H1 (cell line): ENCODE data around the gene LDAH. TPM values are rescaled to one million over a fixed set of nuclear protein-coding genes. Genes with fewer than 3 reads are reported as not detected.
A peak's percentile ranks its signal among the peaks of the same experiment; 100 is the strongest.

Experiments used
- CTCF ChIA-PET: fragments of 300-600 bp; sonication (Branson Sonifier 250); formaldehyde crosslinking; loops from one replicate; lab custom pipeline; 2021; ENCODE audit not compliant: partially characterized antibody; lab: Charles Lee
- POLR2A ChIA-PET: fragments of 300-600 bp; sonication (Branson Sonifier 250); formaldehyde crosslinking; loops from one replicate; lab custom pipeline; 2021; ENCODE audit warnings: inconsistent platforms; ENCODE audit not compliant: partially characterized antibody; lab: Charles Lee
- DNase-seq, 2 experiments: peaks; one replicate each; pipeline versions ENCODE4 v3.0.0 to v3.0.0-alpha.2; 2010 to 2022; ENCODE audit warnings: low spot score in 2 of 2, low read depth in 1 of 2, mixed read lengths in 1 of 2
- FAIRE-seq: peaks from 2 replicates; lab custom pipeline; 2011; peaks lifted over from hg19 to GRCh38; lab: Jason Lieb, UNC
- H2AFZ ChIP-seq: 2 replicates; pipeline ENCODE4 v1.8.1; 2012; ENCODE audit warnings: low read length, inconsistent platforms
- H2AK5ac ChIP-seq: 2 replicates; pipeline ENCODE4 v1.6.1; 2013; ENCODE audit warnings: low read depth, low read length
- H2BK120ac ChIP-seq: replicated peaks from 2 replicates; pipeline ENCODE3; 2013; ENCODE audit warnings: low read depth, low read length, inconsistent platforms
- H2BK12ac ChIP-seq: 2 replicates; pipeline ENCODE4 v1.6.1; 2013; ENCODE audit warnings: low read depth, low read length
- H2BK15ac ChIP-seq: 2 replicates; pipeline ENCODE4 v1.6.1; 2013; ENCODE audit warnings: low read length
- H2BK20ac ChIP-seq: 2 replicates; pipeline ENCODE4 v1.6.1; 2013; ENCODE audit warnings: low read length
- H2BK5ac ChIP-seq: 2 replicates; pipeline ENCODE4 v1.6.1; 2013; ENCODE audit warnings: low read depth, low read length
- H3K14ac ChIP-seq: 2 replicates; pipeline ENCODE4 v1.6.1; 2013; ENCODE audit warnings: inconsistent platforms; ENCODE audit not compliant: insufficient read length
- H3K18ac ChIP-seq: 2 replicates; pipeline ENCODE4 v1.6.1; 2013; ENCODE audit warnings: low read length; ENCODE audit errors: extremely low read depth
- H3K23ac ChIP-seq: 2 replicates; pipeline ENCODE4 v1.6.1; 2013; ENCODE audit warnings: inconsistent platforms; ENCODE audit not compliant: insufficient read length
- H3K23me2 ChIP-seq: 2 replicates; pipeline ENCODE4 v1.6.1; 2013; ENCODE audit warnings: low read depth, low read length
- H3K27ac ChIP-seq: 2 replicates; pipeline ENCODE4 v1.6.1; 2011; ENCODE audit warnings: low read depth, low read length, inconsistent platforms
- H3K27me3 ChIP-seq, 4 experiments: replicated peaks in 1 of 4; 1 replicate in 1 of 4; 2 replicates in 3 of 4; pipeline versions ENCODE4 v1.6.1 to v1.8.1; 2011 to 2013; ENCODE audit warnings: low read length in 3 of 4, mild to moderate bottlenecking in 3 of 4, inconsistent platforms in 2 of 4, mixed read lengths in 2 of 4, moderate library complexity in 1 of 4; ENCODE audit not compliant: control insufficient read depth in 3 of 4, insufficient read depth in 3 of 4; ENCODE audit errors: extremely low read depth in 1 of 4
- H3K36me3 ChIP-seq, 4 experiments: 2 replicates each; pipeline versions ENCODE4 v1.6.1 to v1.8.1; 2011 to 2013; ENCODE audit warnings: mild to moderate bottlenecking in 4 of 4, low read length in 3 of 4, moderate library complexity in 2 of 4, control low read depth in 1 of 4, inconsistent platforms in 1 of 4; ENCODE audit not compliant: insufficient read depth in 4 of 4, control insufficient read depth in 2 of 4
- H3K4ac ChIP-seq: replicated peaks from 2 replicates; pipeline ENCODE3; 2013; ENCODE audit warnings: low read length, low read depth, mixed read lengths, inconsistent platforms; ENCODE audit not compliant: insufficient read length
- H3K4me1 ChIP-seq, 4 experiments: replicated peaks in 1 of 4; 1 replicate in 1 of 4; 2 replicates in 3 of 4; pipeline versions ENCODE4 v1.6.1 to v1.8.1; 2011 to 2013; ENCODE audit warnings: low read length in 3 of 4, inconsistent platforms in 2 of 4, mixed read lengths in 1 of 4; ENCODE audit not compliant: insufficient read depth in 4 of 4, control insufficient read depth in 3 of 4
- H3K4me2 ChIP-seq, 2 experiments: 2 replicates each; pipeline versions ENCODE4 v1.6.1 to v1.8.1; 2011 to 2013; ENCODE audit warnings: low read depth in 2 of 2, low read length in 2 of 2, control low read depth in 1 of 2, inconsistent platforms in 1 of 2, mild to moderate bottlenecking in 1 of 2; ENCODE audit not compliant: insufficient read depth in 1 of 2
- H3K4me3 ChIP-seq, 4 experiments: fragments of 200-600, 300-600 bp in 1 of 4; sonication (generic), shearing (Covaris generic), sonication (Bioruptor Twin) in 1 of 4; 2 replicates each; pipeline versions ENCODE4 v1.5.1 to v1.8.1; 2011 to 2016; ENCODE audit warnings: low read length in 4 of 4, low read depth in 3 of 4, control low read depth in 2 of 4, inconsistent platforms in 2 of 4, mild to moderate bottlenecking in 2 of 4, mixed read lengths in 1 of 4, moderate library complexity in 1 of 4; ENCODE audit not compliant: insufficient read depth in 2 of 4; ENCODE audit errors: extremely low read depth in 1 of 4
- H3K56ac ChIP-seq: replicated peaks from 2 replicates; pipeline ENCODE3; 2013; ENCODE audit warnings: low read depth, mild to moderate bottlenecking, mixed read lengths, low read length, inconsistent platforms; ENCODE audit not compliant: insufficient read length
- H3K79me1 ChIP-seq: 2 replicates; pipeline ENCODE4 v1.6.1; 2013; ENCODE audit warnings: low read depth, low read length, control low read depth
- H3K79me2 ChIP-seq, 2 experiments: 2 replicates each; pipeline versions ENCODE4 v1.6.1 to v1.8.1; 2012 to 2013; ENCODE audit warnings: low read length in 2 of 2, mild to moderate bottlenecking in 2 of 2, inconsistent platforms in 1 of 2; ENCODE audit not compliant: insufficient read depth in 2 of 2, control insufficient read depth in 1 of 2
- H3K9ac ChIP-seq, 4 experiments: replicated peaks in 1 of 4; 1 replicate in 1 of 4; 2 replicates in 3 of 4; pipeline versions ENCODE4 v1.6.1 to v1.8.1; 2011 to 2013; ENCODE audit warnings: low read depth in 3 of 4, low read length in 3 of 4, control low read depth in 2 of 4, mild to moderate bottlenecking in 2 of 4, moderate library complexity in 2 of 4, inconsistent platforms in 1 of 4; ENCODE audit errors: extremely low read depth in 1 of 4
- H3K9me3 ChIP-seq, 2 experiments: 2 replicates each; pipeline versions ENCODE4 v1.6.1 to v1.8.1; 2012 to 2013; ENCODE audit warnings: mild to moderate bottlenecking in 2 of 2, moderate library complexity in 2 of 2, control low read depth in 1 of 2, inconsistent platforms in 1 of 2, low read depth in 1 of 2, low read length in 1 of 2, mixed read lengths in 1 of 2; ENCODE audit not compliant: insufficient read depth in 2 of 2
- H4K20me1 ChIP-seq, 2 experiments: replicated peaks in 1 of 2; 2 replicates each; pipeline versions ENCODE3 to v1.8.1; 2011 to 2013; ENCODE audit warnings: inconsistent platforms in 2 of 2, low read length in 2 of 2, mild to moderate bottlenecking in 1 of 2; ENCODE audit not compliant: insufficient read depth in 2 of 2, control insufficient read depth in 1 of 2
- H4K5ac ChIP-seq: 2 replicates; pipeline ENCODE4 v1.6.1; 2013; ENCODE audit warnings: low read length, low read depth, mixed read lengths, inconsistent platforms; ENCODE audit not compliant: insufficient read length
- H4K8ac ChIP-seq: 2 replicates; pipeline ENCODE4 v1.8.0; 2013; ENCODE audit warnings: mild to moderate bottlenecking, moderate library complexity, low read length, inconsistent platforms; ENCODE audit not compliant: insufficient read depth; ENCODE audit errors: extremely low read depth
- H4K91ac ChIP-seq: replicated peaks from 2 replicates; pipeline ENCODE3; 2013; ENCODE audit warnings: low read length, mixed read lengths, inconsistent platforms; ENCODE audit not compliant: insufficient read length
- BRCA1 ChIP-seq: IDR thresholded peaks from 2 replicates; pipeline ENCODE4 v1.6.1; 2012; ENCODE audit warnings: low read depth, low read length, improper control_type of control experiment
- CHD1 ChIP-seq: IDR thresholded peaks from 2 replicates; pipeline ENCODE4 v1.6.1; 2012; ENCODE audit warnings: low read depth, low read length, improper control_type of control experiment
- EZH2 ChIP-seq: fragments of 200-600 bp; sonication (generic); IDR thresholded peaks from 2 replicates; pipeline ENCODE4 v1.7.1; 2012; ENCODE audit warnings: low read depth, mild to moderate bottlenecking, moderate library complexity, low read length, inconsistent platforms; ENCODE audit not compliant: severe bottlenecking
- HDAC2 ChIP-seq, 2 experiments: fragments of 300-600 bp in 1 of 2; sonication (generic) in 1 of 2; IDR thresholded peaks; 2 replicates each; pipeline ENCODE4 v1.6.1; 2011 to 2012; ENCODE audit warnings: low read depth in 2 of 2, low read length in 2 of 2, mild to moderate bottlenecking in 2 of 2, moderate library complexity in 2 of 2, borderline replicate concordance in 1 of 2, inconsistent platforms in 1 of 2
- KDM1A ChIP-seq: fragments of 200-600, 300-600 bp; sonication (generic); IDR thresholded peaks from 2 replicates; pipeline ENCODE4 v1.7.1; 2016; ENCODE audit warnings: mild to moderate bottlenecking, low read length, borderline replicate concordance
- RFX5 ChIP-seq: IDR thresholded peaks from 2 replicates; pipeline ENCODE4 v1.6.1; 2011; ENCODE audit warnings: low read depth, low read length, improper control_type of control experiment, borderline replicate concordance
- SIN3A ChIP-seq, 2 experiments: IDR thresholded peaks in 1 of 2; conservative IDR thresholded peaks in 1 of 2; 2 replicates each; pipeline ENCODE4 v1.6.1; 2011 to 2012; ENCODE audit warnings: low read length in 2 of 2, improper control_type of control experiment in 1 of 2, low read depth in 1 of 2, mild to moderate bottlenecking in 1 of 2
- TCF12 ChIP-seq: IDR thresholded peaks from 2 replicates; pipeline ENCODE4 v1.6.1; 2011; ENCODE audit warnings: low read depth, mild to moderate bottlenecking, low read length
- WGBS, 2 experiments: shearing (Covaris generic) in 1 of 2; methylation state at CpG; one replicate each; pipeline versions ENCODE4 v1.1.6 to v1.1.7; 2013 to 2015; ENCODE audit warnings: low lambda C conversion rate in 2 of 2, mixed read lengths in 2 of 2, inconsistent platforms in 1 of 2, low coverage in 1 of 2, missing lambda C conversion rate in 1 of 2; ENCODE audit not compliant: insufficient replicate concordance in 2 of 2, insufficient coverage in 1 of 2, insufficient read length in 1 of 2; ENCODE audit errors: extremely low coverage in 1 of 2, missing lambda C conversion rate in 1 of 2; 5-methylcytosine and 5-hydroxymethylcytosine counted together
- polyA plus RNA-seq, 7 experiments: library from polyadenylated mRNA; depleted of rRNA in 3 of 7; stranded (reverse) in 5 of 7; unstranded in 2 of 7; fragments of >200 nt in 5 of 7; fragments of 200-250 nt in 2 of 7; gene quantifications; 1 replicate in 5 of 7; 2 replicates in 1 of 7; 4 replicates in 1 of 7; pipeline versions ENCODE4 v1.2.1 to v1.2.3, GENCODE V29; 2011 to 2013; ENCODE audit warnings: missing spikeins in 2 of 7, mixed read lengths in 2 of 7
- total RNA-seq: library from RNA; stranded (reverse); fragmentation: NEBNext Ultra II Directional; extraction: Animal tissue kit (Norgen Biotek cat#: 25700); gene quantifications from 2 replicates; pipeline ENCODE4 v1.2.1, GENCODE V29; 2021
- TF ChIP-seq, protein P1 (sequence below): IDR thresholded peaks from 2 replicates; pipeline ENCODE4 v1.6.1; 2012; ENCODE audit warnings: low read length, inconsistent platforms

LDAH gene
- total and polyA plus RNA-seq, 2 of the 8 experiments (the other 6 are each of a cell fraction or from before 2014, with no cell fraction given), result 10.9 to 26.3 TPM

DNA sequence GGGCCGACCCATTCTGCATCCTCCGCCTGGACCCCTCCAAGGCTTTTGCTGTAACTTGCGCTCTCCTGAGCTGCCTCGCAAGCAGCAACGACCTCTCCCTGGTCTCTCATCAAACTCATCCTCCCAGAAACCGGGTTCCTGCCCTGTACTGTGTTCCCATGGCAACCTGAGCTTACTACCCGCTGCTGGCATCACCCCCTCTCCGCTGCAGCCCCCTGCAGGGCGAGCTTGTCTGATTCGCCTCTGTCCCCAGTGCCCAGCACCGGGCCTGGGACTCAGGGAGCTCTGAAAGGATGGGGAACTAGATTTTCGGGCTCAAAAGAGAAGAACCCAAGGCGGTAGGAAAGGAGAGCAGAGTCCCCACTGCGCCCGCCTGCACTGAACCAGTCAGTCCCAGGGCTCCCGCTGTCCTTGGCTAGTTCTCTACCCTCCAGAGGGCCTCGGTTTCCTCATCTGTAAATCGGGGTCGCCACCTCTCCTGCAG lies 172.5 kb downstream of the LDAH start:
- Histone ChIP-seq H2BK15ac (no peak overlapping the region), H3K23me2 (peaks cover 7% of the 10 kb centered on the region; the same call in 1 of the 2 replicates), H3K4me2 (peak overlapping the region; percentile 70 to 82), H2BK20ac (no peak overlapping the region), H4K8ac (peak overlapping the region; percentile 91; the same call in 1 of the 2 replicates), H4K20me1 (no peaks in the 10 kb centered on the region), H3K56ac (no peak overlapping the region), H2BK120ac (no peak overlapping the region), H3K79me2 (no peaks in the 10 kb centered on the region), H3K14ac (no peak overlapping the region), H3K9ac (peak overlapping the region in 2 of 4 experiments; percentile 60 to 65; a peak in 4 of 7 replicates), H4K5ac (no peak overlapping the region), H4K91ac (no peak overlapping the region), H3K27me3 (peaks cover 0 to 4% (median under 1%) of the 10 kb centered on the region in 4 experiments; a peak in 4 of 7 replicates), H3K79me1 (no peaks in the 10 kb centered on the region), H3K18ac (peak overlapping the region; percentile 51; the same call in 1 of the 2 replicates), H3K4me3 (peak overlapping the region; percentile 44 to 68 (median 56)), H3K23ac (no peak overlapping the region), H2AFZ (no peak overlapping the region; the same call in 1 of the 2 replicates), H3K27ac (no peak overlapping the region), H2BK12ac (no peak overlapping the region), H3K36me3 (no peaks in the 10 kb centered on the region), H2AK5ac (no peak overlapping the region), H3K4me1 (peaks cover 0 to 11% (median 7%) of the 10 kb centered on the region in 4 experiments; a peak in 5 of 7 replicates), H2BK5ac (no peak overlapping the region), H3K9me3 (no peaks in the 10 kb centered on the region), H3K4ac (no peak overlapping the region)
- no peak for TF ChIP-seq TCF12
- TF ChIP-seq, protein P1, sequence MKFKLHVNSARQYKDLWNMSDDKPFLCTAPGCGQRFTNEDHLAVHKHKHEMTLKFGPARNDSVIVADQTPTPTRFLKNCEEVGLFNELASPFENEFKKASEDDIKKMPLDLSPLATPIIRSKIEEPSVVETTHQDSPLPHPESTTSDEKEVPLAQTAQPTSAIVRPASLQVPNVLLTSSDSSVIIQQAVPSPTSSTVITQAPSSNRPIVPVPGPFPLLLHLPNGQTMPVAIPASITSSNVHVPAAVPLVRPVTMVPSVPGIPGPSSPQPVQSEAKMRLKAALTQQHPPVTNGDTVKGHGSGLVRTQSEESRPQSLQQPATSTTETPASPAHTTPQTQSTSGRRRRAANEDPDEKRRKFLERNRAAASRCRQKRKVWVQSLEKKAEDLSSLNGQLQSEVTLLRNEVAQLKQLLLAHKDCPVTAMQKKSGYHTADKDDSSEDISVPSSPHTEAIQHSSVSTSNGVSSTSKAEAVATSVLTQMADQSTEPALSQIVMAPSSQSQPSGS, result no peak
- 0 out of 4 replicates have a peak, but pooled peaks of 1 of the 2 experiments have one; percentile 15 for TF ChIP-seq SIN3A (conservative IDR thresholded peaks at IDR 0.05 in 1 of 2, IDR thresholded peaks at IDR 0.05 in 1 of 2; ENCODE audit: low read depth in 1 of 2, low read length in 2 of 2)
- peak; percentile 94 for TF ChIP-seq KDM1A
- TF ChIP-seq EZH2, result peak; percentile 10
- peak in 1 of 2 experiments; percentile 84; a peak in 1 of 4 replicates for TF ChIP-seq HDAC2 (IDR thresholded peaks at IDR 0.05; ENCODE audit: borderline replicate concordance in 1 of 2, low read depth in 2 of 2, low read length in 2 of 2)
- no peak for TF ChIP-seq RFX5
- TF ChIP-seq BRCA1, result no peak
- TF ChIP-seq CHD1, result no peak
- POLR2A ChIA-PET, result interaction anchor here (0.5 to 2.7 kb wide), 8 partner anchors 11 to 217 kb away, joined by 3 to 19 read pairs (median 5); partner anchors contain the start of genes GDF7 and RHOB
- DNase-seq (no peak), FAIRE-seq (no peak)
- CTCF ChIA-PET, result interaction anchor here (0.6 to 13.1 kb wide), 26 partner anchors 8 to 771 kb away, joined by 3 to 261 read pairs (median 6); partner anchors contain the start of gene RHOB
- WGBS, 2 experiments, result 21% methylated on average over 19 of the region's 19 CpGs; no CpG with 5 or more reads in 1 of the 2 experiments
